GM23338 (cell line): Measurements from ENCODE around the gene GALNT11. TPM values are rescaled to one million over a fixed set of nuclear protein-coding genes. Genes with fewer than 3 reads are reported as not detected.

ENCODE experiments used
- ATAC-seq: fragments of 200-7000 bp; cut with Tn5 transposase; 3 replicates; pipeline ENCODE4 v1.9.1; 2020
- DNase-seq: peaks from one replicate; pipeline ENCODE4 v3.0.0-alpha.2; 2015; ENCODE audit warnings: low spot score
- H2AFZ ChIP-seq: fragments of 200-600 bp; sonication (generic); 2 replicates; pipeline ENCODE4 v1.8.0; 2016; ENCODE audit warnings: antibody characterized with exemption, mild to moderate bottlenecking, moderate library complexity
- H3F3A ChIP-seq: fragments of 200-600 bp; sonication (generic); replicated peaks from 2 replicates; pipeline ENCODE4 v1.8.0; 2017; ENCODE audit warnings: antibody characterized with exemption, mixed run types, low read depth
- H3K27ac ChIP-seq: fragments of 200-600 bp; sonication (generic); 2 replicates; pipeline ENCODE4 v1.6.1; 2016; ENCODE audit warnings: low read depth
- H3K27me3 ChIP-seq: fragments of 200-600 bp; sonication (generic); 2 replicates; pipeline ENCODE4 v1.8.0; 2016; ENCODE audit warnings: mild to moderate bottlenecking, mixed run types, moderate library complexity; ENCODE audit not compliant: insufficient read depth
- H3K36me3 ChIP-seq: fragments of 200-600 bp; sonication (generic); 2 replicates; pipeline ENCODE4 v1.8.0; 2016; ENCODE audit warnings: mild to moderate bottlenecking; ENCODE audit not compliant: insufficient read depth
- H3K4me1 ChIP-seq: fragments of 200-600 bp; sonication (generic); 2 replicates; pipeline ENCODE4 v1.8.0; 2016; ENCODE audit warnings: mild to moderate bottlenecking, moderate library complexity; ENCODE audit not compliant: insufficient read depth
- H3K4me2 ChIP-seq: fragments of 200-600 bp; sonication (generic); 2 replicates; pipeline ENCODE4 v1.7.1; 2017; ENCODE audit warnings: mixed run types
- H3K4me3 ChIP-seq: fragments of 200-600 bp; sonication (generic); 2 replicates; pipeline ENCODE4 v1.6.1; 2016; ENCODE audit warnings: mixed run types
- H3K79me2 ChIP-seq: fragments of 200-600 bp; sonication (generic); replicated peaks from 2 replicates; pipeline ENCODE4 v1.8.0; 2017; ENCODE audit warnings: mild to moderate bottlenecking; ENCODE audit not compliant: insufficient read depth
- H3K9me2 ChIP-seq: fragments of 200-600 bp; sonication (generic); 2 replicates; pipeline ENCODE4 v1.8.0; 2017; ENCODE audit not compliant: insufficient read depth
- H4K20me1 ChIP-seq: fragments of 200-600 bp; sonication (generic); replicated peaks from 2 replicates; pipeline ENCODE4 v1.8.0; 2017; ENCODE audit warnings: mild to moderate bottlenecking; ENCODE audit not compliant: insufficient read depth
- H3K27ac Mint-ChIP-seq: 2 replicates; pipeline ENCODE4 v1.8.0; 2020; ENCODE audit warnings: inconsistent platforms, mild to moderate bottlenecking, moderate library complexity, mixed read lengths
- H3K27me3 Mint-ChIP-seq: 3 replicates; pipeline ENCODE4 v1.8.0; 2022; ENCODE audit warnings: low read depth, mild to moderate bottlenecking, moderate library complexity, mixed read lengths, inconsistent platforms; ENCODE audit not compliant: insufficient read depth, poor library complexity
- H3K36me3 Mint-ChIP-seq: 3 replicates; pipeline ENCODE4 v1.8.0; 2021; ENCODE audit warnings: low read depth, mild to moderate bottlenecking, inconsistent platforms, moderate library complexity, mixed read lengths
- H3K4me1 Mint-ChIP-seq: 3 replicates; pipeline ENCODE4 v1.8.0; 2020; ENCODE audit warnings: mild to moderate bottlenecking, inconsistent platforms, mixed read lengths
- H3K4me3 Mint-ChIP-seq: 3 replicates; pipeline ENCODE4 v1.8.0; 2021; ENCODE audit warnings: moderate library complexity, mild to moderate bottlenecking, inconsistent platforms, mixed read lengths
- H3K9me3 Mint-ChIP-seq: 3 replicates; pipeline ENCODE4 v1.8.0; 2020; ENCODE audit warnings: moderate library complexity, mild to moderate bottlenecking, inconsistent platforms, mixed read lengths
- CREB1 ChIP-seq: fragments of 250-450 bp; sonication (Bioruptor Pico); IDR thresholded peaks from 2 replicates; pipeline ENCODE4 v1.5.0; 2020; ENCODE audit warnings: low read depth, mild to moderate bottlenecking, moderate library complexity
- ETS1 ChIP-seq: IDR thresholded peaks from 2 replicates; pipeline ENCODE4 v1.6.1; 2016; ENCODE audit warnings: antibody characterized with exemption
- EZH2phosphoT487 ChIP-seq: fragments of 200-600 bp; sonication (generic); IDR thresholded peaks from one replicate; pipeline ENCODE4 v1.8.1; 2018; ENCODE audit warnings: antibody characterized with exemption; ENCODE audit not compliant: unreplicated experiment
- JUNB ChIP-seq: IDR thresholded peaks from one replicate; pipeline ENCODE4 v1.6.1; 2016; ENCODE audit warnings: antibody characterized with exemption; ENCODE audit not compliant: unreplicated experiment
- POLR2AphosphoS5 ChIP-seq: IDR thresholded peaks from 2 replicates; pipeline ENCODE4 v1.6.1; 2016; ENCODE audit warnings: antibody characterized with exemption, low read depth
- ZNF462 ChIP-seq: fragments of 250-450 bp; sonication (Bioruptor Pico); IDR thresholded peaks from 2 replicates; pipeline ENCODE4 v1.5.0; 2020; ENCODE audit warnings: mild to moderate bottlenecking, moderate library complexity
- polyA plus RNA-seq: library from polyadenylated mRNA; unstranded; fragments of >200 nt; fragmentation: Nextera tagmentation; extraction: Ambion mirVana; gene quantifications from 2 replicates; pipeline ENCODE4 v1.2.1, GENCODE V29; 2016
- total RNA-seq: library from RNA; depleted of rRNA; stranded (reverse); fragments of >200 nt; shearing (Covaris generic); gene quantifications from 2 replicates; pipeline ENCODE4 v1.2.3, GENCODE V29; 2014
- TF ChIP-seq, protein P1 (sequence below), 2 experiments: fragments of 200-600 bp in 1 of 2; sonication (generic) in 1 of 2; conservative IDR thresholded peaks; 2 replicates each; pipeline versions ENCODE4 v1.5.1 to v1.6.1; 2016 to 2017; ENCODE audit warnings: antibody characterized with exemption in 2 of 2, low read depth in 2 of 2, mild to moderate bottlenecking in 2 of 2, moderate library complexity in 1 of 2

GALNT11 gene
- total and polyA plus RNA-seq, 2 experiments from 2014 or later = 16.1 to 33.6 TPM

DNA sequence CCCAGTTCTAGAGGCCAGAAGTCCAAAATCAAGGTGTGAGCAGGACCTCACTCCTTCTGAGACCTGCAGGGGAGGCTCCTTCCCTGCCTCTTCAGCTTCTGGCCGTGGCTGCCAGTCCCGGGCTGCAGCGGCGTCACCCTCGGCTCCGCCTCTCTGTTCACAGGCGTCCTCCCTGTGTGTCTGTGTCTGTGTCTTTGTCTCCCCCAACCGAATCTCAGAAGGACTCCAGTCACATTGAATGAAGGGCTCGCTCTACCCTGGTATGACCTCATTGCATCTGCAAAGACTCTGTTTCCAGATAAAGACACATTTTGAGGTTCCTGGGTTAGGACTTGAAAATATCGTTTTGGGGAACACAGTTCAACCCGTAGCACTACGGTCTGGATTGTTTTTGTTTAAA, 33.1 kb upstream of the GALNT11 start:
- Histone ChIP-seq H3K27me3 (no peaks in the 10 kb centered on the region), H3F3A (no peaks in the 10 kb centered on the region), H3K79me2 (no peaks in the 10 kb centered on the region), H3K27ac (no peak overlapping the region), H2AFZ (no peak overlapping the region), H3K4me1 (peaks cover 5% of the 10 kb centered on the region; the same call in 1 of the 2 replicates), H3K4me2 (no peak overlapping the region), H3K36me3 (no peaks in the 10 kb centered on the region), H3K4me3 (no peak overlapping the region), H4K20me1 (no peaks in the 10 kb centered on the region), H3K9me2 (0 out of 2 replicates have a peak, but pooled peaks cover 4% of the 10 kb centered on the region)
- peak; percentile 52; the same call in 1 of the 2 replicates for TF ChIP-seq CREB1
- no peak for TF ChIP-seq ETS1
- TF ChIP-seq, protein P1, sequence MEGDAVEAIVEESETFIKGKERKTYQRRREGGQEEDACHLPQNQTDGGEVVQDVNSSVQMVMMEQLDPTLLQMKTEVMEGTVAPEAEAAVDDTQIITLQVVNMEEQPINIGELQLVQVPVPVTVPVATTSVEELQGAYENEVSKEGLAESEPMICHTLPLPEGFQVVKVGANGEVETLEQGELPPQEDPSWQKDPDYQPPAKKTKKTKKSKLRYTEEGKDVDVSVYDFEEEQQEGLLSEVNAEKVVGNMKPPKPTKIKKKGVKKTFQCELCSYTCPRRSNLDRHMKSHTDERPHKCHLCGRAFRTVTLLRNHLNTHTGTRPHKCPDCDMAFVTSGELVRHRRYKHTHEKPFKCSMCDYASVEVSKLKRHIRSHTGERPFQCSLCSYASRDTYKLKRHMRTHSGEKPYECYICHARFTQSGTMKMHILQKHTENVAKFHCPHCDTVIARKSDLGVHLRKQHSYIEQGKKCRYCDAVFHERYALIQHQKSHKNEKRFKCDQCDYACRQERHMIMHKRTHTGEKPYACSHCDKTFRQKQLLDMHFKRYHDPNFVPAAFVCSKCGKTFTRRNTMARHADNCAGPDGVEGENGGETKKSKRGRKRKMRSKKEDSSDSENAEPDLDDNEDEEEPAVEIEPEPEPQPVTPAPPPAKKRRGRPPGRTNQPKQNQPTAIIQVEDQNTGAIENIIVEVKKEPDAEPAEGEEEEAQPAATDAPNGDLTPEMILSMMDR (conservative IDR thresholded peaks at IDR 0.05; ENCODE audit: low read depth in 2 of 2) = peak; percentile 31 to 66; a peak in 3 of 4 replicates
- no peak for TF ChIP-seq JUNB
- ATAC-seq (peak; percentile 95), DNase-seq (peak; percentile 81)
- Mint-ChIP-seq H3K36me3 (no peaks in the 10 kb centered on the region), H3K4me1 (peaks cover 17% of the 10 kb centered on the region; the same call in 2 of the 3 replicates), H3K4me3 (no peak overlapping the region), H3K27me3 (peaks cover 5% of the 10 kb centered on the region), H3K9me3 (peaks cover 2% of the 10 kb centered on the region; the same call in 2 of the 3 replicates), H3K27ac (no peak overlapping the region)

GRCh38 chr7:151993977-151994676, 31.3 kb upstream of the GALNT11 start:
- Histone ChIP-seq H3K27ac (no peak overlapping the region), H3K9me2 (no peaks in the 10 kb centered on the region), H3K79me2 (no peaks in the 10 kb centered on the region), H3K27me3 (no peaks in the 10 kb centered on the region), H3K36me3 (no peaks in the 10 kb centered on the region), H3K4me2 (0 out of 2 replicates have a peak overlapping the region, but pooled peaks have one; percentile 26), H4K20me1 (no peaks in the 10 kb centered on the region), H3K4me1 (peaks cover 5% of the 10 kb centered on the region; the same call in 1 of the 2 replicates), H2AFZ (peak overlapping the region; percentile 90), H3F3A (no peaks in the 10 kb centered on the region), H3K4me3 (no peak overlapping the region)
- H3K27me3 Mint-ChIP-seq = peaks cover 5% of the 10 kb centered on the region
- DNase-seq = peak; percentile 26
- H3K4me1 Mint-ChIP-seq = peaks cover 14% of the 10 kb centered on the region; the same call in 2 of the 3 replicates
- H3K27ac Mint-ChIP-seq = peak overlapping the region; percentile 11; the same call in 1 of the 2 replicates
- peak; percentile 83 for ATAC-seq
- no peaks in the 10 kb centered on the region for H3K9me3 Mint-ChIP-seq
- no peaks in the 10 kb centered on the region for H3K36me3 Mint-ChIP-seq
- no peak overlapping the region for H3K4me3 Mint-ChIP-seq
- TF ChIP-seq JUNB (no peak), ZNF462 (CRISPR knock-in tag) (no peak), POLR2AphosphoS5 (no peak), EZH2phosphoT487 (no peak)
- TF ChIP-seq, protein P1 (conservative IDR thresholded peaks at IDR 0.05; ENCODE audit: low read depth in 2 of 2) = no peak
